Stimulated activated CD8-positive, alpha-beta memory T cell treated with anti-CD3 and anti-CD28 coated beads, Interleukin-12 subunit alpha, Interleukin-12 subunit beta, amount 100 ng/mL, for 24 hours (primary cell): ENCODE measurements around the gene NPTXR.
A peak's percentile ranks its signal among the peaks of the same experiment; 100 is the strongest.

Experiments
- DNase-seq: peaks from one replicate; pipeline ENCODE4 v3.0.0-alpha.2; 2020; ENCODE audit errors: extremely low read depth

The NPTXR gene

DNA sequence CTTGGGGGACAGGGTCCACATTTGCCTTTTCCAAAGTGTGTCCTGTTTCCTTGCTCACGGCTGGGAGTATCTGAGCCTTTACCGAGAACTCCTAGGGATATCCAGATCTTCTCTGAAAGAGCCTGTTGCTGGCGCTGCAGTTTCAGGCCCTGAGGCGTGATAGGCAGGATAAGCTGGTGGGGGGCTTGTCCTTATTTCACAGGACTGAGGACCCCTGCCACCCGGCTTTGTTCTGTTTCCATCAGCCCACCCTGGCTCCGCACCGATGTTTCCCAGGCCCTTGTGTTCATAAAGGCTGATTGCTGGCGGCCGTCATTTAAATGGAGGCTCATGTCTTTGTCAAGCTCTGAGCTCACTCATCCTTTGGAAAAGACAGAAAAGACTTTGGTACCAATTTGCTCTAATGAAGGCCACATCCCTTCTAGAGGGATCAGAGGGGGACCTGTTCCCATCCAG lies 9.4 kb upstream of the NPTXR start:
- no peak for DNase-seq

GRCh38 chr22:38852522-38852921 lies 8.7 kb upstream of the NPTXR start:
- no peak for DNase-seq

- no peak for DNase-seq
Observed at GRCh38 chr22:38850941-38851849, 7.4 kb upstream of the NPTXR start.

- DNase-seq = no peak
Observed at GRCh38 chr22:38850399-38850798, 6.6 kb upstream of the NPTXR start.

- no peak for DNase-seq
Observed at GRCh38 chr22:38849811-38850210, 6.0 kb upstream of the NPTXR start.

DNA sequence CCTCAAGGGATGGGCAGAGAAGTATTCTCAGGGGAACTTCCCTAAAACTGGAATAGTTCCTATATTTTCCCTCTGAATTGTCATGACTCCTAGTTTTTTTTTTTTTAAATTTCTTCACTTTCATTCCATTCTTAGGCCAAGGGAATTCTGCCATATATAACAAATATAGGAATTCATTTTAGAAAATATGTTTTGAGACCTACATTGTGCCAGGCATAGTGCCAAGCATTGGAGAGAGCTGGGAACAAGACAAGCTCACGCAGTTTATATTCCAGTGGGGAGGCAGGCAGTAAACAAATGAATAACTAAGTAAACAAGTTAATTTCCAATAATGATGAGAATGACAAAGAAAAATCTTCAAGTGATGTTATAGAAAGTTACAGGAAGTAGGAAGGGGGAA lies 2.6 kb upstream of the NPTXR start:
- DNase-seq = no peak

DNA sequence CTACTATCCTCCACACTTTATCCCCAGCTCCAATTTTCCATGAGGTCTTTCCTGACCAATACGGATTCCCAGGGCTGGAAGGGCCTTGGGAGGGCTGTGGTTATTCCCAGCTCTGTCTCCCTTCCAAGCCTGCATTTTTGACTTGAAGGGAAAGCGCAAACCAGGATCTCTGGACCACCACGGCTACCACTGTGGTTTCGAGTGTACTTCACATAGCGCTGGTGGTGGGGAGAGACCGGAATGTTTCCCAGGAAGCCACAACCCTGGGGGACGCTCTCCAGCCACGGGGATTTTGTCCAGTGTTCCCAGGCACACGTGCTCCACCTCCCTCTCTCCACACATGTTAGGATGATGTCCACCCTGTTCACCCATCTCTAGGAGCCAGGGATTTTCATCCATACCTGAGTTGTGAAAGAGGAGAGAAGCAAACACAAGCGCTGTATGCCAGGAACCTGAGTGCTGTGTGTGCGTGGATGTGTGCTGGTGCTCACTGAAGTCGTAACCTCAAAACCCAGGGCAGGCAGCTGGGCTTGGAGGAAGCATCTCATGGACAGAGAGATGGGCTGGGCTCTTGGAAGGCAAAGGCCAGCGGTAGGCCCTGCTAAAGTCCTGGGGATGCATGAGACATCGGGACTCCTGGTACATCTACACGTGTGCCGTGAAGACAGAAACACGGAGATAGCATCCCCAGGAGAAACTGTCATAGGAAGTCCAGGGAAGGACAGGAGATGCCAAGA lies 1.3 kb upstream of the NPTXR start:
- no peak for DNase-seq

GRCh38 chr22:38844315-38845003 lies 631 bp upstream of the NPTXR start:
- DNase-seq = no peak

DNA sequence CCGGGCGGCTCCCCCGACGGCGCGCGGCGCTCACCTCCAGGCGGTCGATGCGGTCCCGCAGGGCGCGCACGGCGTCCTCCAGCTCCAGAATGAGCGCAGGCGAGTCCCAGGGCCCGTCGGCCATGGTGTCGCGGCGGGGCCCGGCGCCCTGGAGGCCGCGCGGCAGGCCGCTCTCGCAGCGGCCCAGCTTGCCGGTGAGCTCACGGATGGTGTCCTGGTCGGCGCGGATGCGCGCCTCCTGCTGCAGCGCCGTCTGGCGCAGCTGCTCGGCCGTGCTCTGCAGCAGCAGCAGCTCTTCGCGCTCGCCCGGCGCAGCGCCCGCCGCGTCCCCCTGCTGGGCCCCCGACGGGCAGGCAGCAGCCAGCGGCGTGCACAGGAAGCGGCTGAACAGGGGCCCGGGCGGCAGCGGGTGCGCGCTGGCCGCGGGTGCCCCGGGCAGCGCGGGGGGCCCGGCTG lies 599 bp downstream of the NPTXR start:
- peak; percentile 15 for DNase-seq

DNA sequence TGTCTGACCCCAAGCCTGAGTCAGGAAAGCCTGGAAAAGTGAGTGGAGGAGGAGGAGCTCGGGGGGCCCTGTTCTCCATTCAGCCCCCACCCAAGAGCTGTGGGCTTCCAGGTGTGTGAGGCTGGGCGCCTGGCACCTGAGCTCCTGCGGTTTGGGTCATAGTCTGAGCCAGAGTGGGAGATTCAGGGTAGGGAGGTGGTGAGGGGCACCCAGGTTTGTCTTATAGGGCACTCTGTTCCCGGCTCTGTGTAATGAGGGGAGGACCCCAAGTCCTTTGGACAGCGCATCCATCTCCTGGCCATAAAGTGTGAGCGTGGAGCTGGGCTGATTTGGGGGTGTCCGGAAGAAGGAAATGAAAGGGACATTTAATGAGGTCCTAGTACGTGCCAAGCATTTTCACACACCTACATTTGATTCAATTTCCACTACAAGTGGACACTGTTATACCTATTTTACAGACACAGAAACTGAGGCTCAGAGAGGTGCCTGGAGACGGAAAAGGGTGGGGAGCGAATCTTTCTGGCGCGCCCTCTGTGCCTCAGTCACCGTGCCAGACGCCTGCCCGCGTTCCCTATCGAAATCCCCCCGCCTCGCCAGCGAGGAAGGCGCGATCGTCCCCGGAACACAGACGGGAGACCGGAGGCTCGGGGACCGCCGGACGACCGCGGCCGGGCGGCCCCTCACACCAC lies 1.2 kb downstream of the NPTXR start:
- DNase-seq = no peak

- DNase-seq = no peak
Observed at GRCh38 chr22:38841635-38842034, 2.2 kb downstream of the NPTXR start.

DNA sequence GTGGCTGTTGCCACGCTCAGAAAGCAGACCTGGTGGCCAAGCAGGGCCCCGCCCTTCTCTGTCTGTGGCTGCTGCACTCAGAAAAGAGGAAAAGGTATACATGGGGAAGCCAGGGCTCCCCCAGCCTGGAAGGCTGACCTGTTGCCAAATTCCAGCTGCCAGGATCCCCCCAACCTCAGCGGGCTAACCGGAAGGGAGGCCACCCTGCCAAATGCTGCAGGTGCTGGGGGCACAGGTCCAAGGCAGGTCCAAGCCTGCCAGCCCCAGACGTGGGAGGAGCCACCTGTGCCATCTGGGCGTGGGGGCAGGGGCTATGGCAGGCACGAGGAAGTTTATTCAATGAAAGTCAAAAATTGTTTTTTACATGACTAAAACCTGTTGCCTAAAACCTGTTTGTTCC lies 2.6 kb downstream of the NPTXR start:
- no peak for DNase-seq

GRCh38 chr22:38840129-38840528 lies 3.7 kb downstream of the NPTXR start:
- no peak for DNase-seq

DNA sequence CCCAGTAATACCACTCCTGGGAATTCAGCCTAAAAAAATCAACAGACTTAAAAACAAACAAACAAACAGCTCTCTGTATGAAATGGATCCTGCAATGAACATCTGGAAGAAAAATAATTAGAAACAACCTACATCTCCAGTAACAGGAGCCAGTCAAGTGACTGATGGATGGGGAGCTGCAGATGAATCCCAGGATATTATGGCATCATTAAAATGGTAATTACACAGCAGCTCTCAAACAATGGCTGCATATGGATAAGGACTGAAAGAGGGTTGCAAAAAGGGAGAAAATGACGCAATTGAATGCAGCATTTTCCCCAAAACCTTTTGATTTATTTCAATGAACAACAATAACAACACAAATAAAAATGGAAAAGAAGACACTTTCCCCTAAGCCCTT lies 4.1 kb downstream of the NPTXR start:
- no peak for DNase-seq

DNA sequence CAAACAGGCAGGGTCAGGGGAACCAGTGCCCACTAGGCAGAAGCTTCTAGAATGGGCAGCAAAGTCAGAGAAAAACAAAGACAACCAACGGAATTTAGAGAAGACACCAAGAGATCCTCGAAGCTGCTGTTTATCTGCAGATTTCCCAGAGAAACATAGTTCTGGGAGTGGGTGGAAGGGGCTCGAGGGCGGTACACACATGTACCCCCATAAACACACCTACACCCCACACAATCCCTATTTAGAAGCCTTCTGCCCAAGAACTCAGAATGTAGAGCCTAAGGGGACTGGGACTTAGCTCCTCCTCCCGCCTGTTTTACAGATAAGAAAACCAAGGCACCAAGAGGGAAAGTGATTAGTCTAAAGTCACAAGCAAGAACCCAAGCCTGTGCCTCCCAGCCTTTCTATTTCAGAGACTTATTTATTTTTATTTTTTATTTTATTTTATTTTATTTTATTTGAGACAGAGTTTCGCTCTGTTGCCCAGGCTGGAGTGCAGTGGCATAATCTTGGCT lies 6.4 kb downstream of the NPTXR start:
- no peak for DNase-seq

DNA sequence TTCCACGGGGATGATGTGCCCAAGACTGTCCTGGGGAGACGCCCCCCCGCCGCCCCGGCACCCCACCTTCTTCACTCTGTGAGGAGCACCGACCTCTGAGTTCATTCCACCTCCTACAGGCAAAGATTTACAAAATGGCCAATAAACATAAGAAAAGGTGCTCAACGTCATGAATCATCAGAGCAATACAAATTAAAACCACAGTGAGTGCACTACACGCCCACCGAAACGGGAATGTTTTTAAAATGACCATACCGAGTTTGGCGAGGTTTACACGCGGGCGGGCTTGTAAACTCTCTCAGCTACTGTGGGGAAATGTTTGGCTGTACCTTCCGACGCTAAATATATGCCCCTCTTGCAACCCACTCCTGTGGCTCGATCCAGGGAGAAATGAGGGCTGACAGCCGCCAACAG lies 7.9 kb downstream of the NPTXR start:
- no peak for DNase-seq

- DNase-seq = no peak
Observed at GRCh38 chr22:38834991-38835390, 8.8 kb downstream of the NPTXR start.

DNA sequence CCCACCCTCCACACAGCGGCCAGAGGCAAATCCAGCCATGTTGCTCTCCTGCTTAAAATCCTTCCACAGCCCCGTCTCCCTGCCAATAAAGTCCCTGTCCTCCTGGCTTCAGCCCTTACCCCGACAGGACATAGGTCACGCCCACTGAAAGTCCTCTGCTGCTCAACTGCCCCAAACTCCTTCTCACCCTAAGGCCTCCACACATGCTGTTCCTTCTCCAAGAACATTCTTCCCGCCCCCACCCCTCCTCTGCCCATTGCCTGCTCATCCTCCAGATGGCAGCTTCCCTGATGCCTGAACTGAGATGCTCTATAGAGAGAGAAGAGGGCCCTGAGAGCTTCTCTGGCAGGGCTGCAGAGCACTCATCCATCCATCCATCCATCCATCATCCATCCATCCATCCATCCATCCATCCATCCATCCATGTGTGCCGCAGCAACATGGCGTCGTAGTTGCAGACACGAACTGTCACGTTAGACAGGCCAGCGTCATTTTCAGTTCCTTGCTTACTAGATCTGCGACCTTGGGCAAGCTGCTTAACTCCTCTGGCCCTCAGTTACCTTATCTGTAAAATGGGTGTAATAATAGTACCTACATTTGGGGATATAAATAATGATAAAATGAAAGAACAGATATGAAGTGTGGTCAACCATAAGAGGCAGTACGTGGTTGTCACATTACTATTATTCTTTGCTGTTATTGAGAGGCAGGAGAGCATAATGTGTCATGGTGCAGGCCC lies 9.4 kb downstream of the NPTXR start:
- no peak for DNase-seq

GRCh38 chr22:38833061-38833460 lies 10.8 kb downstream of the NPTXR start:
- no peak for DNase-seq
